Measurements from ENCODE around the gene CCDC102A. TPM values are rescaled to one million over a fixed set of nuclear protein-coding genes. Genes with fewer than 3 reads are reported as not detected.
A peak's percentile ranks its signal among the peaks of the same experiment; 100 is the strongest.

Gene CCDC102A
- total and polyA plus RNA-seq, 2 of the 13 experiments (the other 11 are each of a cell fraction or from before 2014, with no cell fraction given), result 2.1 to 2.8 TPM

DNA sequence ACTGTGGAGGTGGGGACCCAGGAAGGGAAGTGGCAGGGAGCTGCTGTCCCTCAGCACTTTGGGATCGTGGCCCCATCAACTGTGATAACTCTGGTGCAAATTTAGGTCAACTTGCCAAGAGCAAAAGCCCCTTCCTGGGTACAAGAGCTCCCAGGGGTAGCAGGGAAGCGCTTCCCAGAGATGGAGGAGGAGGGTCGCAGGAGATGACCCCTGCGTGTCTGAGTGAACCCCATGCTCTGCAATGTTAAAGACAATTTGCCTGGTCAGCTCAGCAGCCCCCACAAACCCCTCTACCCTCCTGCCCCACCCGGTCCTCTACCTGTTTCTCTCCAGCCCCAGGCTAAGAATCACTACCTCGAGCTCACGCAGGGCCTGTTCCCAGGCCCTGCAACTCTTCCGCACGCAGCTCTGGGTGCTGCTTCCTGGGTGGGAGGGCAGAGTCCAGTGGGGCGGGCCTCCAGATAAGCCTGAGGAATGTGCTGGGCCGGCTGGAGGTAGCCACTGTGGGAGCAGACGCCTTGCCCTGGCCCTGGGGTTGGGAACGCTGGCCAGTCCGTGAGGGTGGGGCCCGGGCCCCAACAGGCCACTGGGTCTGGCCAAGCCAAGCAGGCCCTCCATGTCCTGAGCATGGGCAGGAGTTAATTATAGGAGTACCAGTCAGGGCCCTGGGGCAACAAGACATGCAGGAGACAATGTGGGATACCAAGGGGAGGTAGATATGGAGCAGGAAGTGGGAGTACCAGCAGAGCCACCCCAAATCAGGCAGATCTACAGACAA lies 56.2 kb downstream of the CCDC102A start (continued):
- TF ChIP-seq, protein P1, sequence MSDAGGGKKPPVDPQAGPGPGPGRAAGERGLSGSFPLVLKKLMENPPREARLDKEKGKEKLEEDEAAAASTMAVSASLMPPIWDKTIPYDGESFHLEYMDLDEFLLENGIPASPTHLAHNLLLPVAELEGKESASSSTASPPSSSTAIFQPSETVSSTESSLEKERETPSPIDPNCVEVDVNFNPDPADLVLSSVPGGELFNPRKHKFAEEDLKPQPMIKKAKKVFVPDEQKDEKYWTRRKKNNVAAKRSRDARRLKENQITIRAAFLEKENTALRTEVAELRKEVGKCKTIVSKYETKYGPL (CRISPR knock-in tag; IDR thresholded peaks at IDR 0.05), result no peak; the same call in 1 of the 2 replicates
- TF ChIP-seq, protein P2, sequence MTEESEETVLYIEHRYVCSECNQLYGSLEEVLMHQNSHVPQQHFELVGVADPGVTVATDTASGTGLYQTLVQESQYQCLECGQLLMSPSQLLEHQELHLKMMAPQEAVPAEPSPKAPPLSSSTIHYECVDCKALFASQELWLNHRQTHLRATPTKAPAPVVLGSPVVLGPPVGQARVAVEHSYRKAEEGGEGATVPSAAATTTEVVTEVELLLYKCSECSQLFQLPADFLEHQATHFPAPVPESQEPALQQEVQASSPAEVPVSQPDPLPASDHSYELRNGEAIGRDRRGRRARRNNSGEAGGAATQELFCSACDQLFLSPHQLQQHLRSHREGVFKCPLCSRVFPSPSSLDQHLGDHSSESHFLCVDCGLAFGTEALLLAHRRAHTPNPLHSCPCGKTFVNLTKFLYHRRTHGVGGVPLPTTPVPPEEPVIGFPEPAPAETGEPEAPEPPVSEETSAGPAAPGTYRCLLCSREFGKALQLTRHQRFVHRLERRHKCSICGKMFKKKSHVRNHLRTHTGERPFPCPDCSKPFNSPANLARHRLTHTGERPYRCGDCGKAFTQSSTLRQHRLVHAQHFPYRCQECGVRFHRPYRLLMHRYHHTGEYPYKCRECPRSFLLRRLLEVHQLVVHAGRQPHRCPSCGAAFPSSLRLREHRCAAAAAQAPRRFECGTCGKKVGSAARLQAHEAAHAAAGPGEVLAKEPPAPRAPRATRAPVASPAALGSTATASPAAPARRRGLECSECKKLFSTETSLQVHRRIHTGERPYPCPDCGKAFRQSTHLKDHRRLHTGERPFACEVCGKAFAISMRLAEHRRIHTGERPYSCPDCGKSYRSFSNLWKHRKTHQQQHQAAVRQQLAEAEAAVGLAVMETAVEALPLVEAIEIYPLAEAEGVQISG (CRISPR knock-in tag; IDR thresholded peaks at IDR 0.05), result peak; percentile 73
- TF ChIP-seq U2AF1 (optimal IDR thresholded peaks at IDR 0.05; ENCODE audit: low read depth, low read length) (peak; percentile 40), ISL2 (CRISPR knock-in tag; IDR thresholded peaks at IDR 0.05) (peak; percentile 16), ZNF558 (CRISPR knock-in tag; IDR thresholded peaks at IDR 0.05; ENCODE audit: borderline replicate concordance) (no peak), HMGA1 (CRISPR knock-in tag; conservative IDR thresholded peaks at IDR 0.05) (no peak), ZNF570 (CRISPR knock-in tag; IDR thresholded peaks at IDR 0.05; ENCODE audit: borderline replicate concordance) (no peak), ZNF207 (IDR thresholded peaks at IDR 0.05; ENCODE audit: borderline replicate concordance) (no peak), ZBTB42 (CRISPR knock-in tag; IDR thresholded peaks at IDR 0.05) (peak; percentile 73; the same call in 1 of the 2 replicates), PHF8 (CRISPR knock-in tag; IDR thresholded peaks at IDR 0.05) (peak; percentile 66), SMAD1 (CRISPR knock-in tag; IDR thresholded peaks at IDR 0.05; ENCODE audit: borderline replicate concordance, low read depth) (peak; percentile 82; the same call in 1 of the 2 replicates), PTBP1 (IDR thresholded peaks at IDR 0.05; ENCODE audit: low read depth, low read length, poor library complexity, severe bottlenecking) (peak; percentile 87), SMYD3 (CRISPR knock-in tag; IDR thresholded peaks at IDR 0.05) (peak; percentile 76), NR2F6 (IDR thresholded peaks at IDR 0.05) (peak; percentile 65), NR2F6 (CRISPR knock-in tag; IDR thresholded peaks at IDR 0.05) (peak; percentile 73)
- TF ChIP-seq, protein P3, sequence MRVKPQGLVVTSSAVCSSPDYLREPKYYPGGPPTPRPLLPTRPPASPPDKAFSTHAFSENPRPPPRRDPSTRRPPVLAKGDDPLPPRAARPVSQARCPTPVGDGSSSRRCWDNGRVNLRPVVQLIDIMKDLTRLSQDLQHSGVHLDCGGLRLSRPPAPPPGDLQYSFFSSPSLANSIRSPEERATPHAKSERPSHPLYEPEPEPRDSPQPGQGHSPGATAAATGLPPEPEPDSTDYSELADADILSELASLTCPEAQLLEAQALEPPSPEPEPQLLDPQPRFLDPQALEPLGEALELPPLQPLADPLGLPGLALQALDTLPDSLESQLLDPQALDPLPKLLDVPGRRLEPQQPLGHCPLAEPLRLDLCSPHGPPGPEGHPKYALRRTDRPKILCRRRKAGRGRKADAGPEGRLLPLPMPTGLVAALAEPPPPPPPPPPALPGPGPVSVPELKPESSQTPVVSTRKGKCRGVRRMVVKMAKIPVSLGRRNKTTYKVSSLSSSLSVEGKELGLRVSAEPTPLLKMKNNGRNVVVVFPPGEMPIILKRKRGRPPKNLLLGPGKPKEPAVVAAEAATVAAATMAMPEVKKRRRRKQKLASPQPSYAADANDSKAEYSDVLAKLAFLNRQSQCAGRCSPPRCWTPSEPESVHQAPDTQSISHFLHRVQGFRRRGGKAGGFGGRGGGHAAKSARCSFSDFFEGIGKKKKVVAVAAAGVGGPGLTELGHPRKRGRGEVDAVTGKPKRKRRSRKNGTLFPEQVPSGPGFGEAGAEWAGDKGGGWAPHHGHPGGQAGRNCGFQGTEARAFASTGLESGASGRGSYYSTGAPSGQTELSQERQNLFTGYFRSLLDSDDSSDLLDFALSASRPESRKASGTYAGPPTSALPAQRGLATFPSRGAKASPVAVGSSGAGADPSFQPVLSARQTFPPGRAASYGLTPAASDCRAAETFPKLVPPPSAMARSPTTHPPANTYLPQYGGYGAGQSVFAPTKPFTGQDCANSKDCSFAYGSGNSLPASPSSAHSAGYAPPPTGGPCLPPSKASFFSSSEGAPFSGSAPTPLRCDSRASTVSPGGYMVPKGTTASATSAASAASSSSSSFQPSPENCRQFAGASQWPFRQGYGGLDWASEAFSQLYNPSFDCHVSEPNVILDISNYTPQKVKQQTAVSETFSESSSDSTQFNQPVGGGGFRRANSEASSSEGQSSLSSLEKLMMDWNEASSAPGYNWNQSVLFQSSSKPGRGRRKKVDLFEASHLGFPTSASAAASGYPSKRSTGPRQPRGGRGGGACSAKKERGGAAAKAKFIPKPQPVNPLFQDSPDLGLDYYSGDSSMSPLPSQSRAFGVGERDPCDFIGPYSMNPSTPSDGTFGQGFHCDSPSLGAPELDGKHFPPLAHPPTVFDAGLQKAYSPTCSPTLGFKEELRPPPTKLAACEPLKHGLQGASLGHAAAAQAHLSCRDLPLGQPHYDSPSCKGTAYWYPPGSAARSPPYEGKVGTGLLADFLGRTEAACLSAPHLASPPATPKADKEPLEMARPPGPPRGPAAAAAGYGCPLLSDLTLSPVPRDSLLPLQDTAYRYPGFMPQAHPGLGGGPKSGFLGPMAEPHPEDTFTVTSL (CRISPR knock-in tag; IDR thresholded peaks at IDR 0.05; ENCODE audit: borderline replicate concordance), result 0 out of 2 replicates have a peak, but pooled peaks have one; percentile 36

Measured in HepG2 (cell line).